DMS53 (cell line): Measurements from ENCODE around the gene GDF11.

Experiments
- DNase-seq: peaks from one replicate; lab custom pipeline; 2025; lab: John Stamatoyannopoulos, UW

Gene GDF11

DNA sequence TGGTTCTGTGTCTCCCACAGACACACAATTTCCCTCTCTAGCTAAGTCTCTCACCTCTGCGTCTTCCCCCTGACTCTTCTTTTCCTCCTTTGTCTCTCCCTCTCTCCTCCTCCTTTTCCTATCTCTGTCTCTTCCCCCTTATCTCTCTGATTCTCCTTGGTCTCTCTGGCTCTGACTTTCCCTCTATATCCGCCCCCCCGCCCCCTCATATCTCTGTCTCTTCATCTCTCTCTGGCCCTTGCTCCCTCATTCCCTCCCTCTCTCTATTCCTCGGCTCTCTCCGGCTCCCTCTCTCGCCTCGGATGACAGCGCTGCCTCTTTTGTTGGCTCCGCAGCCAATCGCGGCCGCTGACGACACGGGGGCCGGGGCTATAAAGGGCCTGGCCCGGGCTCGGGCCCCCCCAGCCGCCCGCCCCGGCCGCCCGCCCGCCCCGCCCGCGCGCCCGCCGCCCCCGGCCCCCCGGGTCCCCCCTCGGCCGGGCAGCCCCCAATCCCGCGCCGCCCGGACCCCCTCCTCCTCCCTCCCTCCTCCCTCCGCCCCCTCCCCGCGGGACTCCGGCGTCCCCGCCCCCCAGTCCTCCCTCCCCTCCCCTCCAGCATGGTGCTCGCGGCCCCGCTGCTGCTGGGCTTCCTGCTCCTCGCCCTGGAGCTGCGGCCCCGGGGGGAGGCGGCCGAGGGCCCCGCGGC lies at the start of gene GDF11:
Gene GDF11, plus strand, starts transcription at position 404 of the 687 bp plus-strand sequence. Its CDS starts 195 bp downstream, at position 599.
- DNase-seq: peak; percentile 90

- no peak for DNase-seq
These were observed 49.4 kb upstream of the GDF11 start for GRCh38 chr12:55693323-55694187.

DNA sequence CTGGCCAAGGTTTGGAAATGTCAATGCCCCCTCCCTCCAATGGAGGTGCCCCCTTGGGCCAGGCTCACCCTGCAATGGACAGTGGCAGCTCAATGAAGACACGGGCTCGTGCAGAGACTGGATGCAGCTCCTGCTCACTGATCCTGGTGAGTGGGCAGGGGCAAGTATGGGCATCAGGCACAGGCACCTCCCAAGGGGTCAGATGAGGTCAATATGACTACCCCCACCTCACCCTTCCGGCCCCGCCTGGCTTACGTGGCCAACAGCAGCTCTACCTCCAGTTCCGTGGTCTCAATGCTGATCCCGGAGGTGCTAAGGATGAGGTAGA lies 48.8 kb upstream of the GDF11 start:
- no peak for DNase-seq

DNA sequence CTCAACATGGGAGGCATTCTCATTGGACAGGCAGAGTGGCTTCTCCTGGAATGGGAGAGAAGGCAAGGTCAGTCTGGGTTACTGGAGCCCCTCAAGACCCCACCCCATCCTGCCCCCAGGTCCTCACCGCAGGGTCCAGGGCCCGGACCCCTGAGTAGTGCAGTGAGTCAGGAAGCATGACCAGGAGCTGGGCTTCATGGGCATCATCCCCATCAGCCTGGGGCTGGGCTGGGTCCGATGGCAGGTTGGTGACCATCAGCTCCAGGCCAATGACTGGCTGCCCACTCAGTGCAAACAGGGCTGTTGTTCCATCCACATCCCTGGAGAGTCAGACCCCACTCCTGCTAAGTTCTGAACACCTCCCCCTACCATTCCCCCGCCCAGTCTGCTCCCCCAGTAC lies 48.3 kb upstream of the GDF11 start:
- DNase-seq: no peak

DNA sequence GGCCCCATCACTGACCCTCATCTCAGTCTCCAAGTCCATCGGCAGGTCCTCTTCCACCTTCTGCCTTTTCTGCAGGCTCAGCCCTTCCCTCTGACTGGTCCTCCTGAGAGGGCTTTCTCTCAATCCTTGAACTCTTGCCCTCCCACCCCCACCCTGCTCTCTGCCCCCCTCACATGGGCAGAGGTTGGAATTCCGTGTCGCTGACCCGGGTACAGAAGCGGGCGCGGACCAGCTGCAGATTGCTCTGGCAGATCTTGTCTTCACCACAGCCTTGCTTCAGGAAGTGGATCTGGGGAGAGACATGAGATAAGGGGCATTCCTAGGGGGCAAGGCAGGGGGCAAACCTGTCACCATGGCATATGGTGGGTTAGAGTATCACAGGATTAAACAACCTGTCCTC lies 47.6 kb upstream of the GDF11 start:
- DNase-seq: no peak

DNA sequence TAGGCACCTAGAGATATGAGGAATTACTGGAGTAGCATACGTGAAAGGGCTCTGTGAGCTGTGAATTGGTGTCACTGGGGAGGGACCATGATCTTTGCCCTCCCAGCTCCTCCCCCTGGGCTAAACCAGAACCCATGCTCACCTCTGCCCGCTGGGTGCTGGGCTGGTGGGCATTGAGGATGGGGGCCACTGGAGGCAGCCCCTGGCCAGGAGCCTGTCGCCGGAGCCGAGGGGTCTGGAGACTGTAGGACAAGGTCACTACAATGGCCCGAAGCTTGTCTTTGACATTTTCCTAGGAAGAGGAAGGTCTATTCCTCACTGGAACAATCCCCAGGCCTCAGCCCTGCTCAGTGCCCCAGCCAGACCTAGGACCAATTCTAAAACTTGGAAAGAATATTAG lies 46.8 kb upstream of the GDF11 start:
- no peak for DNase-seq

GRCh38 chr12:55696796-55697462 lies 46.0 kb upstream of the GDF11 start:
- DNase-seq: no peak

- DNase-seq: no peak
These were observed 45.2 kb upstream of the GDF11 start for GRCh38 chr12:55697686-55698085.

DNA sequence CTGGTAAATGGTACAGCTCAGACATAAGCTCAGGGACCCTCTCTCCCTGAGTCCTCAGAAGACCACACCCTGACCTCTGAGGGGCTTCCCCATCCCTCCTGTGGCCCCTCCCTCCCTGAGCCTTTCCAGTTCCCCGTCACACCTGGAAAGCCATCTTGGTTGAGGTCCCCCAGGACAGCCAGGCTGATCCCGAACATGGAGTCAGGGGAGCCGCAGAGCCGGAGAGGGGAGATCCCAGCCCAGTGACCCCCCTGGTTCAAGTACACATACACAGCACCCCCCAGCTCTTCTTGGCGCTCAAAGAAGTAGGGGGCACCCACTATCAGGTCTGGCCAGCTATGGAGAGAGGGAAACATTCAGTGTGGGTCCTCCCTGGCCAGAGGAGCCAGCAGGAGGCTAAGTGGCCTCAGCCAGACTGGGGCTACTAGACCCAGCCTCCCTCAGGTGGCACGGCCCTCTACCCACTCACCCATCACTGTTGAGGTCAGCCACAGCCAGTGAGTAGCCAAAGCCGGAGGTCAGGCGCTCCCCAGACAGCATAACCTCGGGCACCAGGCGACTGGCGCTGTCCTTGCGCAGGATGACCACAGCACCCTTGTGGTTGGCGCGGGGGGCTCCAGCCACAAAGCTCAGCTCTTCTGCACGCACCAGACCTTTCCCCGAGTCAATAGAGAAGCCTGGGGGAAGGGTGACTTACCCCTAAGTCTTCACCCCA lies 44.5 kb upstream of the GDF11 start:
- DNase-seq: no peak

DNA sequence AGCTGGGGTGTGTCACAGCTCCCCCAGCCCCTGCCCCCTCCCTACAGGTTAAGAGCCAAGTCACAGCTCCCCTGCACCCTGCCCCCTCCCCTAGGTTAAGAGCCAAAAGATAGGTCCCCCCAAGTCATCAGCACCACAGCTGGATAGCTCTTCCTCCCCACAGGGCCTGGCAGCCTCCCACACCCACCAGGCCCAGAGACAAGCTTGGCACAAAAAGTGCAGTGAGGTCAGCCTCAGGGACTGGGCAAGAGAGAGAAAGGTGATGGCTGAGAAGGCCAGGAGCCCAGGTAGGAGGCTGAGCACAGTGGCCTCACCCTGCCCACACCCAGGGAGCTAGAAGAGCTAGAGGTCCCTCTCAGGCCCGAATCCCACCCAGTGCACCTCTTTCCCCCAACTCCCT lies 44.0 kb upstream of the GDF11 start:
- DNase-seq: no peak

DNA sequence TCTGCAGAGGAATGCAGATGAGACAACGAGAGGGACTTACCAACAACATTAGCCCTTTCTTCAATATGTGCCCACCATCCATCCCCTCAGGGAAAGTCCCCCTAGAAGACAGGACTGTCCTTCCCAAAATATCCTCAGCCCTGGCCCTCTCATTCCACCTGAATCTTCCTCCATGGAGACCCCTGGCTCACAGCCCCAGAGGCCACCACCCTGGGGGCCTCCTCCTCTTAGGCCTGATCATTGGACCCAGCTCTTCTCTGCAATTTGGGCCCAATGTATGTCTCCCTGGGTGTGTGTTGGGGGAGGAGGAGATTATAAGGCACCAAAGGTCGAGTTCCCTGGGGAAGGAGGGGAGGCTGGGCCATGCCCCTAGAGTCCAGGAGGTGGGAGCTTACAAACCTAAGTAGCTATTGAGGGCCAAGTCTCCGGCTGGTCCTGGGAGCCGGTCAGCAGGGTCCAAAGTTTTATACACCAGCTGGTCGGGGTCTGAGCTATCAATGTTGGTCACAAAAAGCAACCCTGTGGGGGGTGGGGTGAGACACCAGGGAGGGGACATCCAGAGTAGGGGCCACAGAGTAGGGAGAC lies 43.4 kb upstream of the GDF11 start:
- DNase-seq: no peak

- no peak for DNase-seq
These were observed 42.5 kb upstream of the GDF11 start for GRCh38 chr12:55700255-55701018.

- no peak for DNase-seq
These were observed 40.1 kb upstream of the GDF11 start for GRCh38 chr12:55702861-55703260.

GRCh38 chr12:55703288-55703687 lies 39.6 kb upstream of the GDF11 start:
- no peak for DNase-seq

- no peak for DNase-seq
These were observed 38.8 kb upstream of the GDF11 start for GRCh38 chr12:55703901-55704761.

DNA sequence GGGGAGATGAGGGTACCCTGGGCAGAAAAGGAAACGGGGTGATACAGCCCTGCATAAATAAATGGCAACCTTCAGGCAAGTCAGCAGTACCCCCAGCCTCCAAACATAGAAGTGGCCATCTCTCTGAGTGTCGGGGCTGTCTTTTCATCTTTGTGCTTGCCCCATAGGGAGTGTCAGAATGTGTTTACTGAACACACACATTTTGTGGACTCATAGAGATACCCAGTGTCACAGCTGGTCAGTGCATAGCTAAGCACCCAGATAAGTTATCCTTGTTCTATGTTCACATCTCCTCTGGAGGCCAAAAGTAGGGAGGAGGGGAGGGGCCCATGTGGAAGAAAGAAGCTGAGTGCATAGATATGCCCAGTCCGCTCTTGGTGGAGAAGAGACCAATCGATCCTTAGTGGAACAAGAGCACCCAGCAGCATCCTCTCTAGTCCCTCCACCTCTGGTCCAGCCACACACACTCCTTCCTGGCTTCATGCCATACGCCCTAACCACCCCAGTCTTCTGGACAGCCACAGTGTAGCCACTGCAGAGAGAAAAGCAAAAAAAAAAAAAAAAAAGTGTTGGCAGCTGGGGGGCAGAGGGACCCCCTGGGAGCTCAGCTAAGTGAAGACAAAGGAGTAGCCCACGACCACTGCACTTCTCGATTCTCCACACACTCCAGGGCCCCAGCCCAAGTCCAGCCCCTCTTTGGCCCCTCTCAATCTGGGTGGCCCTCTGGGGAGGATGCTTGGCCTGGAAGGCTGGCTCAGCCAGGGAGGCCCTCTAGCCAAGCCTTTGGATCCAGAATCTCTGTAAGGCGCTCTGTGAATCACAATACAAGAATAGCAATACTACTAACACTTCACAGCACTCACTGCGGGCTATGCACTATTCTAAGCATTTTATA lies 37.9 kb upstream of the GDF11 start:
- no peak for DNase-seq

GRCh38 chr12:55705782-55706402 lies 37.0 kb upstream of the GDF11 start:
- DNase-seq: peak; percentile 65

DNA sequence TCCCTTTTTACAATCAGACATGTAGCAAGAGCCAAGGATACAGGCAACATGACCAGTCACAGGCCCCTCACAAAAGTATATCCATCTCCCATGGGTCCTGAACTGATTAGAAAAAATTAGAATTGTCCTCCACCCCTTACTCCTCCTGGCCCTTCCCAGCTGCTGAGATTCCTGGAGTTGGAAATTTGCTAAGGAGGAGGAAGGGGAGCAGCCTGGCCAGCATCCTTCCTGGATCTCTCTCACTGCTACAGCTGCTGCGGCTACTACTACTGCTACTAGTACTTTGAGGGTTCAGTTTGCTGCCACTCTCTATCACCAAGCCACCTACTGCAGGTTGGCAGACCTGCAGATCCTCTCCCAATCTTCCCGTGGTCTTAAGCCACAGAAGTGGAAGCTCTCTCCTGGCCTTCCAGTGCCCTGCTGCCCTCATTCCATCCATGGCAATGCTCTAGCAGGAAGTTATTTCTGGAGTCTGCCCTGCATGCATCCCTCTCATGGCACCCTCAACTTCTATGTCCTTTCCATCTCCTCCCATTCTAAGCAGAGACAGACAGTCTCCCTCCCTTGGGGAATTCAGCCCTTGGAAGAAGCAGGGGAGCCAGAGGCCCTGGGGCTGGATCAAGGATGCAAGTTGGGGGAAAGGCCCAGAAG lies 36.2 kb upstream of the GDF11 start:
- DNase-seq: no peak
